Measurements from ENCODE around the gene NPAS2. TPM values are rescaled to one million over a fixed set of nuclear protein-coding genes. Genes with fewer than 3 reads are reported as not detected.

NPAS2 gene
- total and polyA plus RNA-seq, 5 experiments from 2014 or later, result 2.0 to 9.0 (median 4.1) TPM

GRCh38 chr2:100783987-100784386, 36.0 kb upstream of the NPAS2 start:
- POLR2A ChIA-PET, result no interaction called here
- peaks cover 0 to 10% (median 0%) of the 10 kb centered on the region in 5 donors for H3K27me3 Mint-ChIP-seq
- no peak overlapping the region for H3K27ac Mint-ChIP-seq
- H3K36me3 Mint-ChIP-seq, result no peaks in the 10 kb centered on the region
- ATAC-seq, result no peak
- DNase-seq, result no peak
- peaks cover 0 to 3% (median 0%) of the 10 kb centered on the region in 9 donors for H3K9me3 Mint-ChIP-seq
- H3K4me3 Mint-ChIP-seq, result no peak overlapping the region
- peaks cover 0 to 5% (median 0%) of the 10 kb centered on the region in 4 donors for H3K4me1 Mint-ChIP-seq

- DNase-seq (no peak), ATAC-seq (no peak)
- H3K4me3 Mint-ChIP-seq, result no peak overlapping the region
- no peaks in the 10 kb centered on the region for H3K36me3 Mint-ChIP-seq
- POLR2A ChIA-PET, result no interaction called here
- H3K27ac Mint-ChIP-seq, result no peak overlapping the region
- peaks cover 0 to 3% (median 0%) of the 10 kb centered on the region in 9 donors for H3K9me3 Mint-ChIP-seq
- H3K27me3 Mint-ChIP-seq, result peaks cover 0 to 10% (median 0%) of the 10 kb centered on the region in 5 donors
- peaks cover 0 to 5% (median 0%) of the 10 kb centered on the region in 4 donors for H3K4me1 Mint-ChIP-seq
These were observed 35.3 kb upstream of the NPAS2 start for GRCh38 chr2:100784681-100785080.

GRCh38 chr2:100785626-100786296, 34.2 kb upstream of the NPAS2 start:
- Mint-ChIP-seq H3K4me1 (peaks cover 0 to 5% (median 0%) of the 10 kb centered on the region in 4 donors), H3K36me3 (no peaks in the 10 kb centered on the region), H3K27me3 (peaks cover 0 to 10% (median 0%) of the 10 kb centered on the region in 5 donors), H3K9me3 (peaks cover 0 to 3% (median 0%) of the 10 kb centered on the region in 9 donors), H3K4me3 (no peak overlapping the region), H3K27ac (no peak overlapping the region)
- DNase-seq (no peak), ATAC-seq (no peak)
- POLR2A ChIA-PET, result no interaction called here

- Mint-ChIP-seq H3K27me3 (peaks cover 0 to 10% (median 0%) of the 10 kb centered on the region in 5 donors), H3K36me3 (no peaks in the 10 kb centered on the region), H3K27ac (no peak overlapping the region), H3K4me3 (no peak overlapping the region), H3K9me3 (peaks cover 0 to 3% (median 0%) of the 10 kb centered on the region in 9 donors), H3K4me1 (peaks cover 0 to 5% (median 0%) of the 10 kb centered on the region in 4 donors)
- no peak for ATAC-seq
- POLR2A ChIA-PET, result no interaction called here
- DNase-seq, result no peak
These were observed 33.7 kb upstream of the NPAS2 start for GRCh38 chr2:100786297-100786658.

- POLR2A ChIA-PET, result no interaction called here
- Mint-ChIP-seq H3K4me1 (peaks cover 0 to 5% (median 0%) of the 10 kb centered on the region in 4 donors), H3K27me3 (peaks cover 0 to 10% (median 0%) of the 10 kb centered on the region in 5 donors), H3K9me3 (peaks cover 0 to 3% (median 0%) of the 10 kb centered on the region in 9 donors), H3K36me3 (no peaks in the 10 kb centered on the region), H3K4me3 (no peak overlapping the region), H3K27ac (peak overlapping the region in 1 of 10 donors; percentile 64)
- ATAC-seq, result no peak
- no peak for DNase-seq
These were observed 33.0 kb upstream of the NPAS2 start for GRCh38 chr2:100786985-100787384.

GRCh38 chr2:100789361-100789760, 30.6 kb upstream of the NPAS2 start:
- POLR2A ChIA-PET, result no interaction called here
- H3K27me3 Mint-ChIP-seq, result peaks cover 0 to 9% (median 2%) of the 10 kb centered on the region in 5 donors
- peaks cover 0 to 2% (median 0%) of the 10 kb centered on the region in 4 donors for H3K4me1 Mint-ChIP-seq
- no peak overlapping the region for H3K4me3 Mint-ChIP-seq
- no peak overlapping the region for H3K27ac Mint-ChIP-seq
- no peaks in the 10 kb centered on the region for H3K36me3 Mint-ChIP-seq
- peaks cover 0 to 3% (median 0%) of the 10 kb centered on the region in 9 donors for H3K9me3 Mint-ChIP-seq
- no peak for DNase-seq
- ATAC-seq, result no peak

GRCh38 chr2:100791294-100791935, 28.5 kb upstream of the NPAS2 start:
- POLR2A ChIA-PET, result no interaction called here
- Mint-ChIP-seq H3K27ac (peak overlapping the region in 1 of 10 donors; percentile 15), H3K4me3 (no peak overlapping the region), H3K36me3 (no peaks in the 10 kb centered on the region), H3K4me1 (peaks cover 0 to 2% (median 0%) of the 10 kb centered on the region in 4 donors), H3K27me3 (peaks cover 0 to 9% (median 2%) of the 10 kb centered on the region in 5 donors), H3K9me3 (peaks cover 0 to 3% (median 0%) of the 10 kb centered on the region in 9 donors)
- DNase-seq (no peak), ATAC-seq (no peak)

GRCh38 chr2:100791936-100792308, 28.0 kb upstream of the NPAS2 start:
- no peak for ATAC-seq
- H3K36me3 Mint-ChIP-seq, result no peaks in the 10 kb centered on the region
- H3K27me3 Mint-ChIP-seq, result peaks cover 0 to 14% (median 2%) of the 10 kb centered on the region in 5 donors
- no peak overlapping the region for H3K4me3 Mint-ChIP-seq
- H3K4me1 Mint-ChIP-seq, result peaks cover 0 to 4% (median 0%) of the 10 kb centered on the region in 4 donors
- peaks cover 0 to 3% (median 0%) of the 10 kb centered on the region in 9 donors for H3K9me3 Mint-ChIP-seq
- no peak for DNase-seq
- POLR2A ChIA-PET, result no interaction called here
- peak overlapping the region in 1 of 10 donors; percentile 15 for H3K27ac Mint-ChIP-seq

GRCh38 chr2:100793220-100793619, 26.7 kb upstream of the NPAS2 start:
- Mint-ChIP-seq H3K4me1 (peaks cover 0 to 4% (median 0%) of the 10 kb centered on the region in 4 donors), H3K4me3 (no peak overlapping the region), H3K27me3 (peaks cover 0 to 14% (median 2%) of the 10 kb centered on the region in 5 donors), H3K36me3 (no peaks in the 10 kb centered on the region), H3K27ac (peak overlapping the region in 1 of 10 donors; percentile 72), H3K9me3 (peaks cover 0 to under 1% (median 0%) of the 10 kb centered on the region in 9 donors)
- POLR2A ChIA-PET, result no interaction called here
- ATAC-seq (no peak), DNase-seq (no peak)

GRCh38 chr2:100793982-100794381, 26.0 kb upstream of the NPAS2 start:
- Mint-ChIP-seq H3K4me1 (peaks cover 0 to 2% (median 0%) of the 10 kb centered on the region in 4 donors), H3K27ac (peak overlapping the region in 1 of 10 donors; percentile 78), H3K27me3 (peaks cover 0 to 14% (median 2%) of the 10 kb centered on the region in 5 donors), H3K9me3 (no peaks in the 10 kb centered on the region), H3K4me3 (no peak overlapping the region), H3K36me3 (no peaks in the 10 kb centered on the region)
- DNase-seq (no peak), ATAC-seq (no peak)
- POLR2A ChIA-PET, result interaction anchor here (0.5 kb wide), 1 partner anchor 23 kb away, joined by 3 read pairs; no protein-coding TSS in a partner anchor

GRCh38 chr2:100796499-100797100, 23.3 kb upstream of the NPAS2 start:
- Mint-ChIP-seq H3K9me3 (no peaks in the 10 kb centered on the region), H3K27ac (peak overlapping the region in 1 of 10 donors; percentile 28), H3K36me3 (no peaks in the 10 kb centered on the region), H3K4me1 (peaks cover 0 to 2% (median 0%) of the 10 kb centered on the region in 4 donors), H3K27me3 (peaks cover 0 to 11% (median 2%) of the 10 kb centered on the region in 5 donors), H3K4me3 (no peak overlapping the region)
- DNase-seq (no peak), ATAC-seq (no peak)
- POLR2A ChIA-PET, result interaction anchor here (0.7 kb wide), 1 partner anchor 216 kb away, joined by 3 read pairs; no protein-coding TSS in a partner anchor

- no peak for ATAC-seq
- no peak for DNase-seq
- Mint-ChIP-seq H3K27ac (no peak overlapping the region), H3K36me3 (no peaks in the 10 kb centered on the region), H3K27me3 (peaks cover 0 to 5% (median 0%) of the 10 kb centered on the region in 5 donors), H3K4me3 (no peak overlapping the region), H3K9me3 (no peaks in the 10 kb centered on the region), H3K4me1 (peaks cover 0 to 2% (median 0%) of the 10 kb centered on the region in 4 donors)
- POLR2A ChIA-PET, result no interaction called here
These were observed 20.3 kb upstream of the NPAS2 start for GRCh38 chr2:100799686-100800085.

GRCh38 chr2:100800915-100801314, 19.0 kb upstream of the NPAS2 start:
- POLR2A ChIA-PET, result no interaction called here
- no peaks in the 10 kb centered on the region for H3K36me3 Mint-ChIP-seq
- ATAC-seq, result no peak
- H3K27ac Mint-ChIP-seq, result no peak overlapping the region
- no peak for DNase-seq
- H3K9me3 Mint-ChIP-seq, result no peaks in the 10 kb centered on the region
- H3K4me3 Mint-ChIP-seq, result no peak overlapping the region
- peaks cover 0 to 5% (median 0%) of the 10 kb centered on the region in 5 donors for H3K27me3 Mint-ChIP-seq
- H3K4me1 Mint-ChIP-seq, result peaks cover 0 to 2% (median 0%) of the 10 kb centered on the region in 4 donors

Measured in naive thymus-derived CD8-positive, alpha-beta T cell (primary cell).